ENCODE results near the gene VAX1.

Gene VAX1

DNA sequence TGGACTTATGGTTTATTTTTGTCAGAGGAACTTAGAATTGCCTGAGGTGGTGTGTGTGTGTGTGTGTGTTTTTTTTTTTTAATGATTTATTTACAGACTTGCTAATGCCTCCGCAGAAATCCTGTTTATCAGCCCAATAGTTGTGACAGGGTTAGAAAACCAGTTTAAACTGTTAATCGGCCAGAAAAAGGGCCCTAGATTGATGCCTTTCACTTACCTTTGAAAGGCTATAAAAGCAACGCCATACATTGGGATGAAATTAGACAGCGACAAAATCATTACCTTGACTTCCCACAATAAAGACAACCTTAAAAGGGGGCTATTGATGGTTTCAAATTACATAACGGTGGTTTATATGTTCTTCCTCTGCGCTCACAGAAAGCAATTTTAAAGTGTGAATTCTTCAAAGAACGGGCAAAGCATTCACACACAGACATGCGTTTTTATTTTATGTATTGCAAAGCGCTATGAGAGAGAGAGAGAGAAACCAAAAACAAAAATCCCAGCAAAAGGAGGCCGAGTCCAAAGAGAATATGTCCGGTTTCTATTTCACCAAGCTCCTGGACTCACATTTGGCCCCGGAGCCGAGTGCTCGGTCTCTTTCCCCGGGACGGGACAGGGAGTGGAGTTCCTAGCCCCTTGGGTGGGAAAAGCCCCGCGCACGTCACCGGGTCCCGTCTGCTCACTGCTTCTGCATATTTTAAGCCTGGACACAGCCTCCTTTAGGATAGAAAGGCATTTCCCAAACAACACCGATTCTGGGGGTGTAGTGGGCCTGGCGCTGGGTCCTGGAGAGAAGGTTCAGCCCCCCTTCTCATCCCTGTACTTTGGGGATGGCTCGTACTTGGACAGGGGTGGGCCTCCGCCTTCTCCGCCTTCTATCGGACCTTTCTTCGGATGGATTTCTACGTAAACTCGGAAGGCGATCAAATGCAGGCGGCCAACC lies 26.8 kb upstream of the VAX1 start:
- no peak for DNase-seq (ENCODE audit: low read depth in 2 of 2)

DNA sequence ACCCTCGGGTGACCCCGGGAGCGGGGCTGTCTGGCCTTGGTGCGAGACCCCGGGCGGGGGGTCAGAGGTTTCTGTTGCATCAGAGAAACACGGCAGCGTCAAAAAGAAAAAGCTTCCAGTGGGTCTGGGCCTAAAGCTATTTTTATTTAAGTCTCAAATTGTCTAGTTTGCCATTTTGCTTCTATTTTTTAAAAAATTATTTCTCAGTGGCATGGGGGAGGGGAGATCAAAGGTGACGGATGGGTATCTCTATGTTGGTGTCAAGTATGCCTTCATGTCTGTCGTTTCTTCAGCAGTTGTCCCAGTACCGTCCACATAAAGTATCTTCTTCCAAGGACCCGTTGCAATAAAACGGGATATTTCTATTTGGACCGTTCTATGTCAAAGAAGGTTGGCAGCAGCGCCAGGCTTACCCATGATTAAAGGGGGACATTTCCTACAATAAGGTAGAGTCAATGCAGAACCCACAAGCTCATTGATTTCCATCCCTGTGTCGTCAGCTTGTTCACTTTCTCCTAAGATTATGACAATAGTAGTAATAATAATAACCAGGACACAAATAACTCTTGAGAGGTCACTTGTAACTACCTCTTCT lies 26.0 kb upstream of the VAX1 start:
- no peak for DNase-seq (ENCODE audit: low read depth in 2 of 2)

- no peak for DNase-seq (ENCODE audit: low read depth in 2 of 2)
These were observed 25.2 kb upstream of the VAX1 start for GRCh38 chr10:117163061-117163953.

DNA sequence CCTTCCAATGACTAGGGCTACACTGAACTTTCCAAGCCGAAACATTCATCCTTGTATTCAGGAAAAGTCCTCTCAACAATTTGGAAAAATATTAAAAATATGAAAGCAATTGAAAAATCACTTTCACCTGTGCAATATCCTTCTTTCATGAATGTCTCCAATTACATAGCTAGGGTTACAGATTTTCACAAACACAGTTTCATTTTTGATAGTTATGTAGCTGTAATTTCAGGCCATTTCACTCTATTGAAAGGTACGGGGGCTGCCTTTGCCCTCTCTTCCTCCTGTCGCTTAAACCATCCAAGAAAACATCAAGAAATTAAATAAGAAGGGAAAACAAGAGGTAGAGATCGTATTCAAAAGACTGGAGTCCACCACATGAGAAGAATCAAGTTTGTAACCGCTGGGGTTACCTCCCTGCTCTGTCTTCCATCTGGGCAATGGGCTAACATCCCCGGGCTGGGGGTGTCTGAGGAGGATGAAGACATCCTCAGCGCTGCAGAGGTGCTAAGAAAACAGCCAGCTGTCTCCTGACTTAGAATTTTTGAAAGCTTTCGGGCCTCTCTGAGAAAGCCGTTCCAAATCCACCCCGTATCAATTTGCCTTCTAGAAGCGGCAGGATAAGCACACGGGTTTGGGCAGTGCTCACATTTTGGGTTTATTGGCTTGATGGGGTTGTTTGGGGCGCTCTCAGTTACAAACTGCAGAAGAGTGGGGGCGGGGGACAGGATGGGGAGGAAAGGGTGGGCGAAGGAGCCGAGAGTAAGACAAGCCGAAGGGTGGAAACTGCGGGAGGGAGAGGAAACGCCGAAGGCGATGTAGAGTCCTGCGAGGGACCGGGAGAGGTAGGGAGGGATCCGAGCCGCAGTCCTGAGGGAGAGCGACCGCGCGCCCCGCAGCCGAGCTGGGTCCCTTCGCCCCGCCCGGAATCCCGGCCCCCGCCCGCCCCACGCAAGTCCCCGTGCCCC lies 24.3 kb upstream of the VAX1 start:
- DNase-seq (ENCODE audit: low read depth in 2 of 2): no peak

- DNase-seq (ENCODE audit: low read depth in 2 of 2): no peak
These were observed 23.4 kb upstream of the VAX1 start for GRCh38 chr10:117161386-117162033.

DNA sequence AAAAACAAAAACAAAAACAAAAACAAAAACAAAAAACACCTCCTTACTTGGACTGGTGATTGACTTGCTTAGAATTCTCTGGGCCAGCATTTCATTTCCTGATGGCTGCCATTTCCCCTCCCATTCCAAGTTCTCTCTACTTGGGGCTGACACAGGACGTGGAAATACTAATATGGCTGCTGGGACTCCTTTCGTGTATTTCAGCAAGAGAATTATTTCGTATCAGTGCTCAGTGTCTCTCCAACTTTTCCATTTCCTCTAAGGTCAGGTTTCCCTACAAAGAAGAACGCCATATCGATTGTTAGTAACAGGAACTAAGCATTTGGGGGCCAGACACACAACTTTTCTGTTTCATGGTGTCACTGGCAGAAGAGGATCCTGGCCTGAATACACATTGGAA lies 22.5 kb upstream of the VAX1 start:
- no peak for DNase-seq (ENCODE audit: low read depth in 2 of 2)

DNA sequence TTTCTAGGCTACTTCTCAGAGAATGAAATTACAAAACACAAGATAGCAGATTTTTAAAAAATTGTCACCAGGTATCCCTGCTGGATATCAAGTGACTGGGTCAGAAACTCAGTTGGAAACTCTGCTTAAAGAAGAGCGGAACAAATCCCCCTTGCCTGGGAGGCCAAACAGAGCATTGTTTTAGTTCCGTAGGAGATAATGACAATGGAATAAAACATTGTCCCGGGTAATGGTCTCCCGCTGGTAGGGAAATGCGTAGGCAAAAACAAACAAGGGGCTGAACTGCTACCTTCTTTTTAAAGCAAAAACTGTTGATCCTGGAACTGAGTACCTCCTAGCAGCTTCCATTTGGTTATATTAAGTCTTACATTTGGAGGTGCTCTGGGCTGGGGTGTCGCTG lies 21.3 kb upstream of the VAX1 start:
- DNase-seq (ENCODE audit: low read depth in 2 of 2): no peak

DNA sequence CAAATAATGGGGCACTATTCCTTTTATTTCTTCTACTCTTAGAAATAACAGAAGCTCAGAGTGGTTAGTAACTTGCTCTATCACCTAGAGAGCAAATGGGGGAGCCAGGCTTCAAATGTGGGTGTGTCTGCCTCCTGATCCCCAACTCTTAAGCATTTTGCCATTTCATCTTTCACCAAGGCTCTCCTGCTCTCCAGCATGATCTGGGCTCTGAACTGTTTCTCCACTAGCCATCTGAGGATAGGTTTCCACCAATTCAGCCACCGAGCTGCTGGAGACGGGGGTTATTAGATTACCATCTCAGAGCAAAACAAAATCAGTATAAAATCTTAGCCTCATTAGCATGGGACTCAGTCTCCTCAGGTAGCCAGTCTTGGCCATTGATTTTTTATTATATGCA lies 20.2 kb upstream of the VAX1 start:
- no peak for DNase-seq (ENCODE audit: low read depth in 2 of 2)

DNA sequence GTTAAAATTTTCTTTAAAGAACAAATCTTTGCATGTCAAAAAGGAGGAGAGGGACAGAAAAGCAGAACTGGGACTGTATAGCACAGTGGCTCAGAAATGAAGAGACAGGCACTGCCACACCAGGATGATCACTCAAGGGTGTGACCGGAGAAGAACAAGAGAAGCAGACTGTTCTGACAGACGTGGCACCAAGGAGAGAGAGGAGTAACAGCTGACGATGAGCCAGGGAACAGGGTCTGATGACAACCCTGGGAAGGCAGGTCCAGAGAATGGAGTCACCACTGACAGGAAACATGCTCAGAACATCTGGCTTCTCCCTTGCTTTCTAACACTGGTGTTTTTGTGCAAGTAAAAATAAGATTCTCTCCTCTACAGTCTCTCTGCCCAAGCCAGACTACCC lies 14.6 kb upstream of the VAX1 start:
- no peak for DNase-seq (ENCODE audit: low read depth in 2 of 2)

- no peak for DNase-seq (ENCODE audit: low read depth in 2 of 2)
These were observed 10.2 kb upstream of the VAX1 start for GRCh38 chr10:117148284-117148683.

DNA sequence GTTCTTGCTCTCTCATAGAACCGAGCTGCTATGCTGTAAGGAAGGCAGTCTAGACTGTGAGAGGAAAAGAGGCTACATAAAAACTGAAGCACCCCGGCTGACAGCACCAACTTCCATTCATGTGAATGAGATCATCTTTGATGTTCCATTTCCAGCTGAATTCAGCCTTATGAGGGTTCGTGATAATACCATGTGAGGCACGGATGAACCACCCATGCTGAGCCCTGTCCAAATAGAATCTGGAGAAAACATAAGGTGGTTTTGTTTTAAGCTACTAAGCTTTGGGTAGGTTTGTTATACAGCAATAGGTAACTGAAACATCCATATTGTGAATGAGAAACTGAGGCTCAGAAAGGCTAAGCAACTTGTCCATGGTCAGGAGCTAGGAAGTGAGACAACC lies 6.9 kb upstream of the VAX1 start:
- no peak for DNase-seq (ENCODE audit: low read depth in 2 of 2)

GRCh38 chr10:117143103-117143823 lies 5.2 kb upstream of the VAX1 start:
- DNase-seq (ENCODE audit: low read depth in 2 of 2): no peak

GRCh38 chr10:117140525-117140902 lies 2.4 kb upstream of the VAX1 start:
- no peak for DNase-seq (ENCODE audit: low read depth in 2 of 2)

DNA sequence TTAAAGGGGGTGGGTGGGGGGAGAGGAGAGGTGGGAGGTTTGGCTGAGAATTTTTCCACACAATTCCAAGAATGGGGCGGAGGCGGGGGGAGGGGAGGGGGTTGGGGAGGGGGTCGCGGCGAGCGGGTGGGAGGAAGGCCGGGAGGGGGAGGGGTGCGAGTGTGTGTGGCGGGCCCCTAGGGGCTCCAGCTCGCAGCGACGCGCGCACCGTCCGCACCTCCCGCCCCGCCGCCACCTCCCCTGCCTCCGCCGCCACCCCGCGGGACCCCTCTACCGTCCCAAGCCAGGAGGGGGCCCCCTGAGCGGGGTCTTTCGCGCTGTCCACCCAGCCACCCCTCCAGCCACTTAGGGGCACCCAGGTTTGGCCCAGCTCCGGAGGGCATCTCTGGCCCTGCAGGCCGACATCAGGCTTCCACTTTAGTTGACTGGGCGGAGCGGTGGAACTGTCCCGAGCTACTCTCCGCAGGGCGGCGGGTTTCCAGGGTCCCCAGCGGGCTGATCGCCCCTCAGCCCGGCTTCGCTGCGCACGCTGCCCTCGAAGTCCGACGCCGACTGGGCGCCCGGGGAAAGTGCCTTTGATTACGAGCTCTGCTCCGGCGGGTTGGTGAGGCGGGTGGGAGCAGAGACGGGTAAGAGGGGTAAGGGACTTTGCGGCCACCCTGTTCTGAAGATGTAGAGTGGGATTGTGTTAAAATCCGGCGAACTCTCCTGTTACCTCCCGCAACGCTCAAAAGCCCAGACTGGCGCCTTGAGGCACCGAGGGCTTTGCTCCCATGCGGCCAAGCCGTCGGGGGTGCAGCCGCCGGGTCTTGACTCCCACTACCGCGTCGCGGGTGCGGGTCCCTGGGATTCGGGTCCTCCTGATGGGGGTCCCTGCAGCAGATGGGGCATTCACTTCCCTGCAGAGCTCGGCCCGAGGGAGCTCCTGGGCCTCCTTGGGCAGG lies 1.8 kb upstream of the VAX1 start:
- DNase-seq (ENCODE audit: low read depth in 2 of 2): no peak

- DNase-seq (ENCODE audit: low read depth in 2 of 2): no peak
These were observed 939 bp upstream of the VAX1 start for GRCh38 chr10:117138838-117139580.

DNA sequence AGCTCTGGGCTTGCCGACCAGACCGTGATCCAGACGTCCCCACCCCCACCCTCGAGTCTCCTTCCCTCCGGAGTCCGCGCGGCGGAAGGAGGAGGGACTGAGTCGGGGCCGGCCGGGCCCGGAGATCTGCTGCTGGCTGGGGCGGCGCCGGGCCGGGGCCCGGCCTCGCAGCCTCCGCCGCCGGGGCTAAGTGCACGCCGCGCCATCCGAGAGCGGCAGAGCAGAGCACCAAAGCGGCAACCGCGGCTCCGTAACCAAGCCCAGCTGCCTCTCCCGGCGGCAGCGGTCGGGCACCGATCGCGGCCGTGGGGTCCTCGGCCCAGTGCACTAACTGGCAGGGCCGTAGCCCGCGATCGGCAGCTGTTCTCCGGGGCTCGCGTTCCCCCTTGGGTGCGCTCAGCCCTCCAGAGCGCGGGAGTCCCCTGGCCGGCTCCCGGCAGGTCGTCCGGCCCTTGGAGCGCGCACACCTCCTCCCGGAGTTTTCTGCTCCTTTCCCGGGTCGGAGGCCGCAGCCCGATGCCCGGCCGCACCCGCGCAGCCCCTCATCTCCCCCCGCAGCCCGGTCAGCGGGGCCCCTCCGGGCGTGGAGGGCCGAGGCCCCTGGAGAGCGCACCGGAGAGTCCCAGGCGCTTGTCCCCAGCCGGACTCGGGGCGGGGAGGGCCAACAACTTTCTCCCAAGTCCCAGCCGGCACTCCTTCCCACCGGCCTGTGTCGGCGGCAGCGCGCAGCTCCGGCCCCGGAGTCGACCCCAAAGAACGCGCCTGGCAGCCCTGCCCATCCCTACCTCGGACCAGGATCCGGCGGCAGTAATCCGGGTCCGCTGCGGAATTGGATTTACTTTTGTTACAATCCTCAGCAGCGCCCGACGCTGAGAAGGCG lies 799 bp downstream of the VAX1 start:
- DNase-seq (ENCODE audit: low read depth in 2 of 2): no peak

DNA sequence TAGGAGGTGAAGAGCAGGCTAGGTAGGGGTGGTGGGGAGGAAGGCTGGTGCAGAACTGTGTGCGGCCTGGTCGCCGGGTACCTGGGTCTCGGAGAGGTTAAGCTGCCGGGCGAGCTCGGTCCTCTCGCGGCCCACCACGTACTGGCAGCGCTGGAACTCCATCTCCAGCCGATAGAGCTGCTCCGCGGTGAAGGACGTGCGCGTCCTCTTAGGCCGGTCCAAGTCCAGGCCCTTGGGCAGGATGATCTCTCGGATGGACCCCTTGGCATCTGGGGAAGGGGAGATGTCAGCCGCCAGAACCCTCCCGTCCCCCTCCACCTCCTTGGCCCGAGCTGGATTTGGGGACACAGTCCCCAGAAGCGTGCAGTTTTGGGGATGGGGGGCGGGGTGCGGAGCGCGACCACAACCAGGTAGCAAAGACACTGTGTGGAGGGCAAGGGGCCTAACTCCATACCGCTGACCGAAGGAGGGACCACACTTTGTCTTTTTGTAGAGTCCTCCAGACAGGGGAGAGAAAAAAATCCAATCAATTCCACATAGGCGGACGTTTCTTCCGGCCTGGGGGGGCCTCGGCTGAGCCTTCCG lies 1.6 kb downstream of the VAX1 start:
- no peak for DNase-seq (ENCODE audit: low read depth in 2 of 2)

Measured in stimulated activated CD4-positive, alpha-beta T cell treated with anti-CD3 and anti-CD28 coated beads, Interleukin-4, amount 100 ng/mL, for 48 hours (primary cell).